SIG-M5 treated with dmso at 0.1 percent for 504 hours (cell line): ENCODE results near the gene IVD.
A peak's percentile ranks its signal among the peaks of the same experiment; 100 is the strongest.

Source experiments
- DNase-seq: peaks from one replicate; lab custom pipeline; 2025; ENCODE audit not compliant: unreplicated experiment; lab: John Stamatoyannopoulos, UW

Gene IVD

GRCh38 chr15:40436892-40437751 is 31.5 kb downstream of the IVD start:
- no peak for DNase-seq

GRCh38 chr15:40437752-40438687 is 32.4 kb downstream of the IVD start:
- no peak for DNase-seq

- no peak for DNase-seq
These were observed 33.1 kb downstream of the IVD start for GRCh38 chr15:40438712-40439111.

GRCh38 chr15:40439461-40439959 is 33.9 kb downstream of the IVD start:
- no peak for DNase-seq

GRCh38 chr15:40439960-40440742 is 34.6 kb downstream of the IVD start:
- DNase-seq = peak; percentile 32

GRCh38 chr15:40440743-40441564 is 35.4 kb downstream of the IVD start, which contains the start of gene BAHD1:
Gene BAHD1, plus strand, starts transcription at chr15:40440953. Its CDS starts 17,512 bp downstream, at chr15:40458465.
- DNase-seq = peak; percentile 91

- DNase-seq = no peak
These were observed 36.3 kb downstream of the IVD start for GRCh38 chr15:40441565-40442531.

- no peak for DNase-seq
These were observed 37.7 kb downstream of the IVD start for GRCh38 chr15:40443255-40443654.

GRCh38 chr15:40443846-40444245 is 38.3 kb downstream of the IVD start:
- DNase-seq = no peak

GRCh38 chr15:40444736-40445135 is 39.1 kb downstream of the IVD start:
- DNase-seq = no peak

- DNase-seq = no peak
These were observed 39.9 kb downstream of the IVD start for GRCh38 chr15:40445421-40445922.

- no peak for DNase-seq
These were observed 40.5 kb downstream of the IVD start for GRCh38 chr15:40446144-40446543.

GRCh38 chr15:40448354-40448753 is 42.8 kb downstream of the IVD start:
- no peak for DNase-seq

GRCh38 chr15:40449275-40449674 is 43.7 kb downstream of the IVD start:
- DNase-seq = no peak

- DNase-seq = no peak
These were observed 44.5 kb downstream of the IVD start for GRCh38 chr15:40450047-40450446.

GRCh38 chr15:40451527-40452158 is 46.0 kb downstream of the IVD start:
- DNase-seq = no peak

- no peak for DNase-seq
These were observed 46.9 kb downstream of the IVD start for GRCh38 chr15:40452296-40453090.
